ENCODE data around the gene DPP9.

DNA sequence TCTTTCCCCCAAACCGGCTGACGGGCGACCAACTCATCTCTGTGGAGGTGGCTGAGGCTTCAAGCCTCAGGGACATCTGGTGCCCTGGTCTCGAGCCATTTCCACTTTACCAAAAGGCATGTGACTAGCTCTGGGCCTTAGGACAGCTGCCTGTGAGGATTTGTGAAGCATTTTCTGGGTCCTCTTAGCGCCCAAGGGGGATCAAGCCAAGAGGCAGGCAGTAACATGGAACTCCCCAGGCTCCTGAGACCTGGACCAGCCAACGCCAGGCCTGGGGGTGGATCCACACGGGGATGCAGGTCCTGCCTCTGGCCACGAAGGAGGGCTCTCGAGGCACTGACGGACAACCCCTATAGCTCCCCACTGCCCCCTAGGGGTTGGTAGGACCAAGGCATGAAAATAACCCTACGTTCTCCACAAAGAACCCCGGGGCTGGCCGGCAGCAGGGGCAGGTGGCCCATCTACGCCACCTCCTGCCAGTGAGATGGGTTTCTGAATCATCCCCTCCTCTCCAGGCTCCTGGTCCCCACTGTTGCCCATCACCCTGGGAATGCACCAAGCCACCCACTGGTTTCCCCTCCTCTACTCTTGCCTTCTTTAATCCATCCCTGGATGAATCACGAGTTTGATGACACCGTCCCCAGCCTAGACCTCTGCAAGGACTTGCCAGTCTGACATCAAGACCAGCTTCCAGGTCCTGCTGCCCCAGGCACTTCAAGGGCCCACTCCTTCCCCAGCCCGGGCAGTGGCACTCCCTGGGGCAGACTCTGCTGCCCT lies 46.5 kb downstream of the DPP9 start:
- TF ChIP-seq, protein P1, sequence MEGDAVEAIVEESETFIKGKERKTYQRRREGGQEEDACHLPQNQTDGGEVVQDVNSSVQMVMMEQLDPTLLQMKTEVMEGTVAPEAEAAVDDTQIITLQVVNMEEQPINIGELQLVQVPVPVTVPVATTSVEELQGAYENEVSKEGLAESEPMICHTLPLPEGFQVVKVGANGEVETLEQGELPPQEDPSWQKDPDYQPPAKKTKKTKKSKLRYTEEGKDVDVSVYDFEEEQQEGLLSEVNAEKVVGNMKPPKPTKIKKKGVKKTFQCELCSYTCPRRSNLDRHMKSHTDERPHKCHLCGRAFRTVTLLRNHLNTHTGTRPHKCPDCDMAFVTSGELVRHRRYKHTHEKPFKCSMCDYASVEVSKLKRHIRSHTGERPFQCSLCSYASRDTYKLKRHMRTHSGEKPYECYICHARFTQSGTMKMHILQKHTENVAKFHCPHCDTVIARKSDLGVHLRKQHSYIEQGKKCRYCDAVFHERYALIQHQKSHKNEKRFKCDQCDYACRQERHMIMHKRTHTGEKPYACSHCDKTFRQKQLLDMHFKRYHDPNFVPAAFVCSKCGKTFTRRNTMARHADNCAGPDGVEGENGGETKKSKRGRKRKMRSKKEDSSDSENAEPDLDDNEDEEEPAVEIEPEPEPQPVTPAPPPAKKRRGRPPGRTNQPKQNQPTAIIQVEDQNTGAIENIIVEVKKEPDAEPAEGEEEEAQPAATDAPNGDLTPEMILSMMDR (IDR thresholded peaks at IDR 0.05), result peak; percentile 69
- TF ChIP-seq ZFX (IDR thresholded peaks at IDR 0.05; ENCODE audit: borderline replicate concordance), result no peak
